Measurements from ENCODE around the gene CHST7. TPM values are rescaled to one million over a fixed set of nuclear protein-coding genes. Genes with fewer than 3 reads are reported as not detected.

CHST7 gene
- total RNA-seq, 1 experiment from 2014 or later: 6.1 TPM

DNA sequence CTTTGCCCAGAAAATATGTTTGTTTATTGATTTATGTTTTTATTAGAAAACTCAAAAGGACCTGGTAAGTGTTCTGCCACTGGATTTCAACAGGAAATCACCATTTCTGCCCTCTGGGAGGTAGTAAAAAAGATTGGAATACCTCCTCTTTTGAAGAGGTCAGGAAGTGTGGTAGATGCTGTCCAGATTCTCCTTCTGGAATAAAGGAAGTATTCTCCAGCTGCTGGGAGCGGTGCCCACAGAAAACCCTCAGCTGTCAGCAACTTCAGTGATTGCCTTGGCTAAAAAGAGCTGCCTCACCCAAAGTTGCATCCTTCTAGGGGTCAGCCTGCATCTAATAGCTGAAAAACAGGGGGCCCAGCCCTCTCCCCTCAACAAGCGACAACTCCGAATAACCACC is 14.5 kb upstream of the CHST7 start:
- no peak for ATAC-seq
- no peak for DNase-seq (ENCODE audit: low read depth, low spot score)
- no TSS peak for BruUV-seq (replicated peaks)
- Histone ChIP-seq H3K27me3 (ENCODE audit: control insufficient read depth, insufficient read depth, low read length) (no peaks in the 10 kb centered on the region), H3K27ac (ENCODE audit: low read length) (no peak overlapping the region), H3K4me1 (ENCODE audit: control insufficient read depth, insufficient read depth, low read length) (no peaks in the 10 kb centered on the region), H3K9me3 (ENCODE audit: control insufficient read depth, insufficient read depth, low read depth, low read length) (no peaks in the 10 kb centered on the region), H3K4me3 (ENCODE audit: low read depth in 2 of 2, low read length in 2 of 2) (no peak overlapping the region), H3K36me3 (ENCODE audit: control insufficient read depth, insufficient read depth, low read length) (no peaks in the 10 kb centered on the region)
- ChIA-PET POLR2A (no interaction called here), CTCF (no interaction called here)
- in situ Hi-C loops (cut with HindIII; ENCODE audit: low pct_unique_long_range_greater_than_20kb, low sequenced_read_pairs) (no loop called here), intact Hi-C loops (cut with micrococcal nuclease; ENCODE audit: unreplicated experiment) (loop anchor here (5.0 to 10.0 kb wide), 2 partner anchors 128 to 236 kb away; no protein-coding TSS in a partner anchor)
- no peak for TF ChIP-seq TCF7L2 (IDR thresholded peaks at IDR 0.05; ENCODE audit: low read depth, low read length)
- TF ChIP-seq POLR2AphosphoS5 (IDR thresholded peaks at IDR 0.05; ENCODE audit: low read depth, low read length): no peak
- TF ChIP-seq, protein P1, sequence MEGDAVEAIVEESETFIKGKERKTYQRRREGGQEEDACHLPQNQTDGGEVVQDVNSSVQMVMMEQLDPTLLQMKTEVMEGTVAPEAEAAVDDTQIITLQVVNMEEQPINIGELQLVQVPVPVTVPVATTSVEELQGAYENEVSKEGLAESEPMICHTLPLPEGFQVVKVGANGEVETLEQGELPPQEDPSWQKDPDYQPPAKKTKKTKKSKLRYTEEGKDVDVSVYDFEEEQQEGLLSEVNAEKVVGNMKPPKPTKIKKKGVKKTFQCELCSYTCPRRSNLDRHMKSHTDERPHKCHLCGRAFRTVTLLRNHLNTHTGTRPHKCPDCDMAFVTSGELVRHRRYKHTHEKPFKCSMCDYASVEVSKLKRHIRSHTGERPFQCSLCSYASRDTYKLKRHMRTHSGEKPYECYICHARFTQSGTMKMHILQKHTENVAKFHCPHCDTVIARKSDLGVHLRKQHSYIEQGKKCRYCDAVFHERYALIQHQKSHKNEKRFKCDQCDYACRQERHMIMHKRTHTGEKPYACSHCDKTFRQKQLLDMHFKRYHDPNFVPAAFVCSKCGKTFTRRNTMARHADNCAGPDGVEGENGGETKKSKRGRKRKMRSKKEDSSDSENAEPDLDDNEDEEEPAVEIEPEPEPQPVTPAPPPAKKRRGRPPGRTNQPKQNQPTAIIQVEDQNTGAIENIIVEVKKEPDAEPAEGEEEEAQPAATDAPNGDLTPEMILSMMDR (IDR thresholded peaks at IDR 0.05): no peak
- TF ChIP-seq SIN3A (IDR thresholded peaks at IDR 0.05; ENCODE audit: borderline replicate concordance, insufficient read depth, low read depth, low read length): no peak
- TF ChIP-seq, protein P2, sequence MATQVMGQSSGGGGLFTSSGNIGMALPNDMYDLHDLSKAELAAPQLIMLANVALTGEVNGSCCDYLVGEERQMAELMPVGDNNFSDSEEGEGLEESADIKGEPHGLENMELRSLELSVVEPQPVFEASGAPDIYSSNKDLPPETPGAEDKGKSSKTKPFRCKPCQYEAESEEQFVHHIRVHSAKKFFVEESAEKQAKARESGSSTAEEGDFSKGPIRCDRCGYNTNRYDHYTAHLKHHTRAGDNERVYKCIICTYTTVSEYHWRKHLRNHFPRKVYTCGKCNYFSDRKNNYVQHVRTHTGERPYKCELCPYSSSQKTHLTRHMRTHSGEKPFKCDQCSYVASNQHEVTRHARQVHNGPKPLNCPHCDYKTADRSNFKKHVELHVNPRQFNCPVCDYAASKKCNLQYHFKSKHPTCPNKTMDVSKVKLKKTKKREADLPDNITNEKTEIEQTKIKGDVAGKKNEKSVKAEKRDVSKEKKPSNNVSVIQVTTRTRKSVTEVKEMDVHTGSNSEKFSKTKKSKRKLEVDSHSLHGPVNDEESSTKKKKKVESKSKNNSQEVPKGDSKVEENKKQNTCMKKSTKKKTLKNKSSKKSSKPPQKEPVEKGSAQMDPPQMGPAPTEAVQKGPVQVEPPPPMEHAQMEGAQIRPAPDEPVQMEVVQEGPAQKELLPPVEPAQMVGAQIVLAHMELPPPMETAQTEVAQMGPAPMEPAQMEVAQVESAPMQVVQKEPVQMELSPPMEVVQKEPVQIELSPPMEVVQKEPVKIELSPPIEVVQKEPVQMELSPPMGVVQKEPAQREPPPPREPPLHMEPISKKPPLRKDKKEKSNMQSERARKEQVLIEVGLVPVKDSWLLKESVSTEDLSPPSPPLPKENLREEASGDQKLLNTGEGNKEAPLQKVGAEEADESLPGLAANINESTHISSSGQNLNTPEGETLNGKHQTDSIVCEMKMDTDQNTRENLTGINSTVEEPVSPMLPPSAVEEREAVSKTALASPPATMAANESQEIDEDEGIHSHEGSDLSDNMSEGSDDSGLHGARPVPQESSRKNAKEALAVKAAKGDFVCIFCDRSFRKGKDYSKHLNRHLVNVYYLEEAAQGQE (IDR thresholded peaks at IDR 0.05; ENCODE audit: insufficient read depth in 1 of 2, low read depth in 2 of 2, low read length in 1 of 2): no peak

DNA sequence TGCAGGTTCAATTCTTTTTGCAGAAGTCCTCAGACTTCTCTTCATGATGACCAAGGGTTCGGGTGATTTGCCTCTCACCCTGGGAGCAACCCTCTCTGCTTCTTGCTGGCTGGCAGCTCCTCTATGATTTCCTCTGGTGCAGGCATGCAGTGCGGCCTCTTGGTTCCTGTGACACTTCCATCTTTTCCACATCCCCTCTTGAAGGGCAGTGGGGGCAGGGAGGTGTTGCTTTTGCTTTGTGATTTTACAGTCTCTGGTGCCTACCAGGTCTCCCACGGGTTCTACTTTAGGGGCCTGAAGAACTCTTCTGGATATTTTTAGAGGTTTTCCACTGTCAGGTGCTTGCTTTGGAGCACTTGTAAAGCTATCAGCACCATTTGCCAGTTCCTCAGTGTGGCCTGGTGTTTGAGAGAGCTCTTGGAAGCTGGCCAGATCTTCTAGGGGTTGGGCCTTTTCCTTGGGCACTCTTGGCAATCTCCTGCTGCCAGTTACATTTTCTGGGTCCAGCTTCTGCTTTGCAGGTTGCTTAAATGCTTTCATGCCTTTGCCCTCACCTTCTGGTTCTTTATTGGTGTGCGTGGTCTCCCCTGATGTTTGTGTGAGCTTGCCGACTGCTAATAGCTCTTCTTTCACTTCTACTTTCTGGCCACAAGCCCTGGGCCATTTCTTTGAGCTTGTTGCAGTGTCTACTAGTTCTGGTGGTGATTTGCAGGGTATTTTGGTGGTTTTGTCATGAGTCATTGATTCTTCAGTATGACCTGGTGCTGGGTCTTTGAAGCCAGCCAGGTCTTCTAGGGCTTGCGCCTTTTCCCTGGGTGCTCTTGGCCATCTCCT is 11.5 kb upstream of the CHST7 start:
- ATAC-seq (no peak), DNase-seq (ENCODE audit: low read depth, low spot score) (no peak)
- Histone ChIP-seq H3K27me3 (ENCODE audit: control insufficient read depth, insufficient read depth, low read length) (no peaks in the 10 kb centered on the region), H3K4me3 (ENCODE audit: low read depth in 2 of 2, low read length in 2 of 2) (no peak overlapping the region), H3K9me3 (ENCODE audit: control insufficient read depth, insufficient read depth, low read depth, low read length) (no peaks in the 10 kb centered on the region), H3K4me1 (ENCODE audit: control insufficient read depth, insufficient read depth, low read length) (no peaks in the 10 kb centered on the region), H3K27ac (ENCODE audit: low read length) (no peak overlapping the region), H3K36me3 (ENCODE audit: control insufficient read depth, insufficient read depth, low read length) (no peaks in the 10 kb centered on the region)
- intact Hi-C loops (cut with micrococcal nuclease; ENCODE audit: unreplicated experiment) (no loop called here), in situ Hi-C loops (cut with HindIII; ENCODE audit: low pct_unique_long_range_greater_than_20kb, low sequenced_read_pairs) (no loop called here)
- BruUV-seq (replicated peaks): no TSS peak
- CTCF ChIA-PET: no interaction called here
- POLR2A ChIA-PET: no interaction called here
- TF ChIP-seq, protein P1 (IDR thresholded peaks at IDR 0.05): no peak
